HG02623 (cell line): Measurements from ENCODE around the gene FXYD4.

Source experiments
- ATAC-seq: cut with Tn5 transposase; IDR thresholded peaks from one replicate; pipeline ENCODE4 v1.9.1; 2021; ENCODE audit warnings: moderate library complexity; ENCODE audit not compliant: unreplicated experiment

Gene FXYD4

DNA sequence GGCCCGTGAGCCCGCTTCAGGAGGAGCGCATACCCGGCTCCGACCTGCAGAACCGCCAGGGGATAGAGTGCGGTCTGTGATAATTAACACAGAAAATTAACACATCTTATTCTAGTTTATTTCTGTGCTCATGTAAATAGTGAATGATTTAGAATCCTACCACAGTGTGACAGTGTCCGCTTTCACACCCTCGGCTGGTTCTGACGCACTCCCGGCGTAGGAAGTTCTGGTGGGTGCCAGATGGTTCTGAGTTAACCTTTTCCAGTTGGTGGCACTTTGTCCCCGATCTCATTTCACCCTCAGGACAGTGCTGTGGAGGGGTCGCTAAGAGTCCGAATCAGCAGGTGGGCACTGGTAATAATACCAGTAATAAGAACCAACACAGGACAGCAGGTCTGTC lies 28.3 kb upstream of the FXYD4 start:
- no peak for ATAC-seq

DNA sequence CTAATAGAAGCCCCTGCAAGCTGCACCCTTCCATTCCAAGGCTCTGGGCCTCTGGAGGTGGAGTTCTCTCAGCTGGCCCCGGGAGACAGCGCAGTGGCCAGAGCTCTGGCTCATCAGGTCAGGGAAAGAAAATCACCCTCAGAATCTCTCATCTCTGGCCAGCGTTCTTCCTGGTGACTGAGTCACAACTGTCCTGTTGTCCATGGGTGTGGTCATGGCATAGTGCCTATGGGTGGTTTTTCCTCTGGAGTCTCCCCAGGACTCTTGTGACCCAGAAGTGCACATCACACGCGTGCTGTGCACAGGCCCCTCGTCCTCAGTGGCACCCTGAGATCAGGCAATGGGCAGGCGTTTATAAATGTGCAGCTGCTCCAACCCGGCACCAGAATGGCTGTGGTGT lies 27.4 kb upstream of the FXYD4 start:
- no peak for ATAC-seq

DNA sequence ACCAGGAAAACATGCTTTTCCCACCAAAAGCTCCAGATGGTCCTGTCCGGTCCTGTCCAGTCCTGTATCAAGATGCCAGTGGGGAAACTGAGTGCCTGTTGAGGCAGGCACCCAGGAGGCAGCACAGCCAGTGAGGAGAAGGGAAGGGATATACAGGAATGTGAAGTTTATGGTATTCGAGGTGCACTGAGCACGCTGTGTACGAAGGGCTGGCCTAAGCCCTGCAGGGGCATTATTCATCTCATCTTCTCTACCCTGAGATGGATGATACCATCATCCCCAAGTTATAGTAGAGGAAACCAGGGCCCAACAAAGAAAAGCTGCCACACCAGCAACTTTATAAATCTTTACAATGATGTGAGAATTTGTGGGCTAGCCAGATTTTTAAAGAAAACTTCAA lies 23.4 kb upstream of the FXYD4 start:
- no peak for ATAC-seq

DNA sequence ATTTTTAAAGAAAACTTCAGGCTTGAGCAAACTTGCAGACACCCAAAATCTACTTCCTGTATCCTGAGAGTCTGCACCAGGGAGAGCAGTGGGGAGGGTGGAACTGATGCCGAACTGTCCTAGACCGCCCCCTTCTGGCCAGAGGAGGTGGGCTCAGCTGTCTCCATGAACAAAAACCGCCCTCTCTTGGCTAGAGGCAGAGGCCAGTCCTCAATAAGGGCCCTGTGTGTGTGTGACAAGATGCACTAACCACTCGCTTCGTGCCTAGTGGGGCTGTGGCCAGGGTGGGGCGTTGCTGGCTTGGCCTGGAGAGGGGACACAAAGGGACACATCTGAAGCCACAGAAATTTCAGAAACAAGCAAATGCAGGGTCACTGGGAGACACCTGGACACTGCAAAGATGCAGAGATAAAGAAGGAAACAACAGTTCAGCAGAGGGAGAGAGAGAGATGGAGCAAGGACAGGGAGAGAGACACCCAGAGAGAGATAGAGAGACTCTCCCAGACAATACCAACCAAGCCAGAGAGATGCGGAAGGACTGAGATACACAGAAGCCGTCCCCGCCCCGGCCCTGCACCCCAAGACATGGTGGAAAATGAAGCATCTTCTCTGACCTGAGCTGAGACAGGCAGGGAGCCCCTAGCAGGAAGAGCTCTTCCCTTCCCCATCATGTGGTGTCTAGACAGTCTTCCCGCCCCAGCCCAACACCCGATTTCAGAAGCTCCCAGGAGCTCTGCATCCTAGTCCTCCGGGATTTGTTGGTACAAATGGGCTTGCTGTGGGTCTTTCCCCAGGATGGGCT lies 22.7 kb upstream of the FXYD4 start:
- peak; percentile 99 for ATAC-seq

- ATAC-seq: no peak
Observed at GRCh38 chr10:43350156-43350555, 21.3 kb upstream of the FXYD4 start.

GRCh38 chr10:43350686-43351085 lies 20.8 kb upstream of the FXYD4 start:
- ATAC-seq: no peak

GRCh38 chr10:43351301-43351700 lies 20.1 kb upstream of the FXYD4 start:
- no peak for ATAC-seq

DNA sequence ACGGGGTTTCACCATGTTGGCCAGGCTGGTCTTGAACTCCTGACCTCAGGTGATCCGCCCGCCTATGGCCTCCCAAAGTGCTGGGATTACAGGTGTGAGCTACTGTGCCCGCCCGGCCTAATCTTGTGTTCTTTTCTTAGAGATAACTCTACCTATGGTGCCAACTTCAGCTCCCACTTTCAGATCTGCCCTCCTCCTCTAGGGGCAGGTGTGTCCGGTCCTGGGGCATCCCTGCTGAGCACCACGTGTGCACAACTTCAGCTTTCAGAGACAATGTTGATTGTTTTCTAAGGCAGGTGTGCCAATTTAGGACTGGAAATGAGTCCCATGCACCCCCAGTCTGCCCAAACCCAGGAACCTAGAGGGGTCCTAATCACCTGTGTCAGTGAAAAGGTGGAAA lies 18.5 kb upstream of the FXYD4 start:
- no peak for ATAC-seq

DNA sequence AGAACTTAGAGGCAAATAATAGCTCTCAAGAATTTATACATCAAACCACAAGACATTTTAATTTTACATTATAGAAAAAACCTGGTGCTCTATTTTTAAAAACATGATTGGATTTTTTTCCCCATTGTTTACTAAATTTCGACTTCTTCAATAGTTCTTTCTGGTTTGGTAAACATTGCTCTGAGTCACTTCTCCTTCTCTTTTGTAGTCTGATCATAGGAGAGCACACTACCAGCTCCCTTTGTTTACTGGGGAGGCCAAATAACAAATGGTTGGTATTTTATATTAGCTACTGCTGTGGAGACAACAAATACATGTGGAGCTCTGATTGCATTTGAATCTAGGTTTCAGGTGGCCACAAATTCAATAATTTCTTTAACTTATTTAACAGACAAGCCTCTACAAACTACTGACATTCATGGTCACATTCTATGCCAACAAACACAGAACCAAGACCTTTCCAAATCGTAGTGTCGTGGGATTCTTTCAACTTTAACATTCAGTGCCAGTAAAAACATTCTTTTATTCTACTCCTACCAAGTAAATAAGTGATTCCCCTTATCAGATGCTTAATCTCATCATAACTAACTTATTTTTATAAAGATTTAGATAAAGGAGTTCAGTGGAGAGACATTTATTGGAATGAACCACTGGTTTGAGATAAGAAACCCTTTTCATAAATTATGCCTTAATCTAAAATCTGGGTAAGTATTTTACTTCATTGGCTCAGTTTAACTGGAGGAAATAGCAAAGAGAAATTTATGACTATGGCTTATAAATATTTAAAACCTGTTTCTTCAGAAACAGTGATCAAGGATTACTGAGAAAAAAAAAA lies 17.7 kb upstream of the FXYD4 start:
- no peak for ATAC-seq

DNA sequence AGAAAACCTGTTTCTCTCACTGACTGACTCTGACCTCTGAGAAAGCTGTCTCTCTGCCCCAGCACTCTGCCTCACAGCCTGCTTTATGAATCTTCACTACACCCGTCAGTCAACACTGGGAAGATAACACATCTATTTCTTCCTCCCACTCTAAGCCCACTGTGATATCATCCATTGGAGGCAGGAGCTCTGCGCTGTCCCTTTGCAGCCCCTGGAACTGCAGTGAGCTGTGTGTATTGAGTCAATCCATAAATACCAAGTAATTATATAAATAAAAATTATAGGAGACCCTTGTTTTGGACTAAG lies 17.2 kb upstream of the FXYD4 start:
- ATAC-seq: no peak

DNA sequence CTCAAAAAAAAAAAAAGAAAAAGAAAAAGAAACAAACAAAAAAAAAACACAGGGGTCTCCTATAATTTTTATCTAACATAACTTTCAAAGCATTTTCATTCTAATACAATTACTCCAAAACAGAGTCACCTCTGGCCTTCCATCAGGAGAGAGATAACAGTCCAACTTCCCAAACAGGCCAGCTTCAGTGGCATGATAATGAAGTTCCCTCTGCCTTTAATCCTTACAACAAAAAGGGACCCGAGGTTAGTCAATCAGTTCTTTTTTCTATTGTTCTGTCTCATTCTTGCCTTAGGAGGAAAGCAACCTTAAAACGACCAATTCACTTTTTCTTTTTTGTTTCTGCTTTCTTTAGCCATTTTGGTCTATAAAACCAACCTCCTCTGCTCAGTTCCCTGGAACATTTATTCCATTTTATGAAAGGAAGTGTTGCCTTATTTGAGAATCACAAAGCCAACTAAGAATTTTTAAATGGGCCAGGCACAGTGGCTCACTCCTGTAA lies 16.5 kb upstream of the FXYD4 start:
- no peak for ATAC-seq

GRCh38 chr10:43355749-43356371 lies 15.6 kb upstream of the FXYD4 start:
- no peak for ATAC-seq

DNA sequence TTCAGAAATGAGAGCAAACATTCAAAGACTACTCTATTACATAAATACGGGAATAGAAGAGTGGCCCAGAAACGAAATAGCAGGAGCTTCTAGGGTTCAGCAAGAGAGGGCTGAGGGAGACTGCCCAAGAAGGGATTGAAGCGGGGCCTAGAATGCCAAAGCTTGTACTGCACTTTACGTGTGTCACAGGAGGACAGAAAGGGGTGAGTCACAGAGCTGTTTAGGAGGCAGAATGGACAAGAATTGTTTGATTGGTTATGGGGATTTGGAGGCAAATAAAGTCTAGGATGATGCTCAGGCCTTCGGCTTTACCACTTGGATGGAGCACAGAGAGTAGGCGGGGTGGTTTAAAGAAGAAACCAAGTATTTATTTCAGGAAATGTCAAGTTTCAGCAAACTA lies 11.3 kb upstream of the FXYD4 start:
- no peak for ATAC-seq

DNA sequence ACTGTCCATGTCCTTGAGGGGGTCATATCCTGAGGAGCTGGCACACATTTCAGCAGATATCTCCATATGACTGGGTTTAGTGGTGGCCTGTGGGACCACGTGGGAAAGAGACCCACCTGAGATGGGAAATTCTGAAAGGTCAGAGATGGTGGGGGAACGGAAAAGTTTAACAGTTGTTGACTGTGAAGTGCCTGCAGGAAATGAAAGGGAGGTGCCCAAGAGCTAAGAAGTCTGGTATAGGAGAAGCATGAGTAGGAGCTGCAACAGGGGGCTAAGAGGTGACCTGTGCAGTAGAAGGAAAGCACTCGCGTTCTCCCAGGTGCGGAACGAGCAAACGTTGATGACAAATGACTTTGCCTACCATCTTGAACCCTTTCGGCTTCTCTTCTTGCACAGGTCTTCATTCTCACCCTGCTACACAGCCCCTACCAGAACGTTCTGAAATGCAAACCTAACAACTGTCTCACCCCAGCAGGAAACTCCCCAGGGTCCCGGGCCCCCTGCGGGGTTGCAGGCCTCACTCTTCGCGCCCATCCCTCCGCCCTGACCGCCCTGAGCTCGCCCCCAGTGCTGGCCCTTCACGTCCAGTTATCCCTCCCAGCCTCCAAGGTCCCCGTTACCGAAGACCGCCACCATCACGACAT lies 9.8 kb upstream of the FXYD4 start:
- no peak for ATAC-seq

DNA sequence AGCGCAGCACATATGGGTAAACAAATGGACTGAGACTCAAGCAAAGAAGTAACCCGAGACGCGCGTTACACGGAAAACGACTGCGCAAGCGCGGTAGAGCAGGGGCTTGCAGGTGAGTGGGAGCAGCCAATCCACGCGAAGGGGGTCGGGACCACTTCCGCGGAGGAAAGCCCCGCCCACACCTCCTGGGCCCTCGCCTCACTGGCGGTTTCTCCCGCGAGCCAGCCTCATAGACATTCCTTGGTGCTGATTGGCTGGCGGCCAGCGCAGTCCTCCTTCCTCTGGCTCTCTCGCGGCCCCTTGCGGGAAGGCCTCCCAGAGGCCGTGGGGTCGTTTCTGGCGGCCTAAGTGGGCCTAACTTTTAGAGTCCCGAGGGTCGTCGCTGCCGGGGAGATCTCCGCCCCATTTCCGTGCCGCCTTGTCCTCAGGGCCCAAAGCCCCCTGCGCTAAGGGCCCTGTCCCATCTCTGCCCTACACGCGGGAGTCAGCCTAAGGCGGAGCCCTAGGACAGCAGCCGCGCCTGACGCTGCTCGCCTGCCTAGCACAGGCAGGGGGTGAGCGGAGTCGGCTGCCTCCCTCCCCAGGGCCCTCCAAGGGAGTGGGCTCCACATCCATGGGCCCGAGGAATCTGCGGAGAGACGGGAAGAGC lies 9.1 kb upstream of the FXYD4 start:
- peak; percentile 96 for ATAC-seq

DNA sequence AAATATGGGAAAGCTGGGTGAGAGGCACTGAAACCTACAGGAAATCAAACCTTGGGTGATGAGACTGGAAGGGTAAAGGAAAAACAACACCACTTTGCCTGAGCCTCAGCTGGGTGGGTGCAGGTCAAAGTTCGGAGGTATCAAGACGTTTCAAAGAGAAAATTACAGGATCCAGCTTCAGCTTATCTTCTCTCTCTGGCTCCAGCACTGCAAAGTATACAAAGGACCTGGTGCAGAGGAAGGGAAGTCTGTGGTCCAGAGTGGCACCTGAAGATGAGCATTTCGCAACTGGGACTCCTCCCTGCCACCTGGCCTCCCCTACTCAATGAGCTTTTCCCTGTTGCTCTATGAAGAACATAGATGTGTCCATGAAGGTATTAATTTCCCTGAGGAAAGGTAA lies 6.4 kb upstream of the FXYD4 start:
- ATAC-seq: no peak

GRCh38 chr10:43369921-43370320 lies 1.5 kb upstream of the FXYD4 start:
- no peak for ATAC-seq

DNA sequence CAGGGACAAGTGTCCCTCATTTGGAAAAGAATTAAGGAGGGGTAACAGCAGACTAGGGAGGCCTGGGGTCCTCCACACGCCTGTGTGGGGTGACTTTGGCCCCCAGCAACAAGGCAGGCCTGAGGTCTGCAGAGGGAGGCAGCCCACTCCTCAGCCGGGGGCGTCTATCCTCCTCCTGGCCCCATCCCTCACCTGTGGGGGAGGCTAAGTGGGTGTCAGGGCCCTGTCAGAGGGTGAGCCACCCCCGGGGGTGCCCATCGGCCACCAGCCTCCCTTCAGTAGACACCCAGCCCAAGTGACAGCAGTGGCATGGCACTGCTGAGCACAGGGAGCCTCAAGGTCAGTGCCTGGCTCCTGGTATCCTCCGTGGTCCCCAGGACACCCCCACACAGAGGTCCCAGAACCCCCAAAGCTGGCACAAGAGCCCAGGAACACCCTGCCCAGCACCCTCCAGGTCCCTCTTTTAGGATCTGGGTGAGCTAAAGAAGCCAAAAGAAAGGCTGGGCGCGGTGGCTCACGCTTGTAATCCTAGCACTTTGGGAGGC lies 693 bp upstream of the FXYD4 start:
- no peak for ATAC-seq

- no peak for ATAC-seq
Observed at GRCh38 chr10:43372765-43373361, 1.4 kb downstream of the FXYD4 start.

GRCh38 chr10:43373461-43373860 lies 2.0 kb downstream of the FXYD4 start:
- ATAC-seq: no peak
